Activated naive CD4-positive, alpha-beta T cell treated with anti-CD3 and anti-CD28 coated beads, Interleukin-2, amount 50 U/mL, for 72 hours (primary cell): ENCODE results near the gene FAM20A. TPM values are rescaled to one million over a fixed set of nuclear protein-coding genes. Genes with fewer than 3 reads are reported as not detected.

Source experiments
- ATAC-seq, 2 donors: fragments of 150-1000 bp; cut with Tn5 transposase; 2 replicates each; pipeline ENCODE4 v1.10.0; 2021; ENCODE audit warnings: mild to moderate bottlenecking in 2 of 2, moderate library complexity in 2 of 2
- DNase-seq, 2 donors: peaks; one replicate each; pipeline ENCODE4 v3.0.0; 2021 to 2022; ENCODE audit warnings: low spot score in 2 of 2
- H3K27ac Mint-ChIP-seq, 2 donors: one replicate each; pipeline ENCODE4 v1.8.0; 2022; ENCODE audit warnings: mild to moderate bottlenecking in 2 of 2, mixed read lengths in 2 of 2
- H3K36me3 Mint-ChIP-seq, 2 donors: one replicate each; pipeline ENCODE4 v1.8.0; 2022; ENCODE audit warnings: mixed read lengths in 2 of 2
- H3K9me3 Mint-ChIP-seq, 2 donors: one replicate each; pipeline ENCODE4 v1.8.0; 2022; ENCODE audit warnings: mixed read lengths in 2 of 2
- total RNA-seq, 2 donors: library from RNA; stranded (reverse); gene quantifications; one replicate each; pipeline ENCODE4 v1.2.3, GENCODE V29; 2022

The FAM20A gene
- not detected for total RNA-seq

DNA sequence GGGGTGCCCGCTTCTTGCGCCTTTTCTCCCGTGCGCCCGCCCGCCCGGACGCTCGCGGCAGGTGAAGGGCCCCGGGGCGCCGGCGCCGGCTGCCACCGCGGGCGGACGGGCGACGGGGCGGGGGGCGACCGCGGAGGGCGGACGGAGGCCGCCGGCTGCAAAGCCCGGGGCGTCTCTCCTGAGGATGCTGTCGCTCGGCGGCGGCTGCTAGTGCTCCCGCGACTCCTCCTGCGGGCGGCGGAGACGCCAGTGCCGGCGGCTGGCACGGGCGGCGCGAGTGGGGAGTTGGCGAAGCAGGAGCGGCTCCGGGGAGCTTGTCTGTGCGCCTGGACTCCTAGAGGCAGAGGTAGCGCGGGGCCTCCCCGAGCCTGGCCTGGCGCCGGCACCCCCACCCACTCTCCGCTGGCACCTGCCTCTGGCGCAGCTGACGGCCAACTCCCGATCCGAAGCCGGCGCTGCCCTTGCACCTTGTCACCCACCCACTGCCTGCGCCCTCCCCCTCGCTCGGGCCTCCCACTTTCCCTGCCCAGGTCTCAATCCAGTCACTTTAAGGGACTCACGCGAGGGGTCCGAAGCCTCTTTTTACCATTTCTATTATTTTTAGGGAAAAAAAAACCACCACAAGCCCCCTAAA is at the start of gene FAM20A:
FAM20A (minus strand) TSS at position 437 of the 634 bp plus-strand sequence. CDS start 701 bp downstream, outside the sequence.
- peak in 1 of 2 donors; percentile 19 for DNase-seq
- ATAC-seq, result peak in 1 of 2 donors; percentile 46

DNA sequence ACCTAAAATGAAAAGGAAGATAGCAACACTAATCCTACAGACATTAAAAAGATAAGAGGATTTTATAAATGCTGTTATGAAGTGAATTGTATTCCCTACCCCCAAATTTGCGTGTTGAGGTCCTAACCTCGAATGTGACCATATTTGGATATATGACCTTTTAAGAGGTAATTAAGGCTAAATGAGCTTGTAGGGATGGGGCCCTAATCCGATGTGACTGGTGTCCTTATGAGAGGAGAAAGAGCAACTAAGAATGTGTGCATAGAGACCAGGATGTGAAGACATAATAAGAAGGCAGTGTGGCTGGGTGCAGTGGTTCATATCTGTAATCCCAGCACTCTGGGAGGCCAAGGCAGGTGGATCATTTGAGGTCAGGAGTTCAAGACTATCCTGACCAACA is 48.2 kb upstream of the FAM20A start:
- DNase-seq, result no peak
- H3K9me3 Mint-ChIP-seq, result peaks cover 5 to 9% of the 10 kb centered on the region in 2 donors
- ATAC-seq, result no peak
- H3K36me3 Mint-ChIP-seq, result peaks cover 0 to 5% of the 10 kb centered on the region in 2 donors
- no peak overlapping the region for H3K27ac Mint-ChIP-seq

More for the DNA sequence above, at the start of gene FAM20A:
- Mint-ChIP-seq H3K27ac (no peak within 1 kb of the TSS), H3K9me3 (no peaks in the 10 kb centered on the region), H3K36me3 (peaks cover 0 to 13% of the 10 kb centered on the region in 2 donors)

DNA sequence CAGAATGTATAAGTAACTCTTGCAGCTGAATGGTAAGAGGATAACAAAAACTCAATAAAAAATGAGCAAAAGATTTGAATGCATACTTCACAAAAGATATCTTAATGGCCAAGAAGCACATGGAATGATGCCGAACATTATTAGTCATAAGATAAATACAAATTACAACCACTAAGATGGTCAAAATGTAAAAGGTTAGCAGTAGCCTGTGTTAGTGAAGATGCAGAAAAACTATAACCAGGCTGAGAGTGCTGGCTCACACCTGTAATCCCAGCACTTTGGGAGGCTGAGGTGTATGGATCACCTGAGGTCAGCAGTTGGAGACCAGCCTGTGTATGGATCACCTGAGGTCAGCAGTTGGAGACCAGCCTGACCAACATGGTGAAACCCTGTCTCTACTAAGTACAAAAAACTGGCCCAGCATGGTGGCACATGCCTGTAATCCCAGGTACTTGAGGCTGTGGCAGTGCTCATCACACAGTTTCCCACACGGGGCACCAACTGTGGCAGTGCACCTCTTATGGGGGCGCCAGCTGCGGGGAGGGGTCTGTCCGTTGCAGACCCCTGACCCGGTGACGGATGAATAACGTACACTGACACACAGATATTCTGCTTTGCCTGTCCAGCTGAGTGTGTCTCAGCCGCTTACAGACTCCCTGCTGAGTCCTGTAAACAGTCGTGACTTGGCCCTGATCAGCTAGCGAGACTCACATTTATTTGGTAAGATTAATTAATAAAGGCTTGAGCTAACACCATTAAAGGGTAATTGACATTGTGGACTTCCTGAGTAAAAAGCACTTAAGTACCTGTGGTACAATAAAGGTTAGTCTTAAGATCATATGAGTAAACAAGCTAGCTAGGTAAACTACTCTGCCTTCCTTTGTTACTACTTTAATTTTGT is 45.7 kb upstream of the FAM20A start:
- peaks cover 5 to 9% of the 10 kb centered on the region in 2 donors for H3K9me3 Mint-ChIP-seq
- H3K27ac Mint-ChIP-seq, result no peak overlapping the region
- no peak for ATAC-seq
- peaks cover 0 to 5% of the 10 kb centered on the region in 2 donors for H3K36me3 Mint-ChIP-seq
- DNase-seq, result no peak

GRCh38 chr17:68642118-68642412 is 40.9 kb upstream of the FAM20A start:
- Mint-ChIP-seq H3K27ac (no peak overlapping the region), H3K9me3 (peaks cover 3 to 5% of the 10 kb centered on the region in 2 donors), H3K36me3 (no peaks in the 10 kb centered on the region)
- ATAC-seq (no peak), DNase-seq (no peak)

DNA sequence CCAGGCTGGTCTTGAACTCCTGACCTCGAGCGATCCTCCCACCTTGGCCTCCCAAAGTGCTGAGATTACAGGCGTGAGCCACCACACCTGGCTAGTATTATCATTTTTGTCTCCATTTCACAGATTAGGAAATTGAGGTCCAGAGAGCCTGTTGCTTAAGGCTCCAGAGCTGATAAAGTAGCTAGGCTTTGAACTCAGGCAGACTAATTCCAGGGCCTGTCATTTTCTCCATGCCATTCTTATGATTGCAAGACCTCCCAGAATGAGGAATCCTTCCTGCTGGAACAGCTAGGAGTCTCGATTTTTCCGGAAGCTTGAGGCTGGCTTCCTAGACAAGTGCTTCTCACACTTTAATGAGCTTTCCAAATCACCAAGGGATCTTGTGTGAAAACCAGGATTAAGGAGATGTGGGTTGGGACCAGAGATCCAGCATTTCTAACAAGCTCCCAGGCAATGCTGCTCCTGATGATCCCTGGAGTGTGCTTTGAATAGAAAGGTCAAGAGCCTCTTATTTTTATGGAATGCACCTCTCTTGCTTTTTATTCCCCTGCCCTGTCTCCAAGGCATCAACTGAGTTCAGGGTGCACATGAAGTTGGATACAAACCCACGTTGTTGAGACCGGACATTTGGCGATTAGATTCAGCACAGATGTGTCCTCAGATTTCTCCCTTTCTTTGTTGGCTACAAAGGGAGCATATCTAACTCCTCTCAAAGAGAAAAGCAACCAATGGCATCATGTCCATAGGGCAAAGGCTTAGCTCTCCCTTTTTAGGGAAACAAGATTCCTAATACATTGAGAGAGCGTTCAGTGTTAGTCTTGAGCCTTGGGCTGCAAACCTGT is 40.3 kb upstream of the FAM20A start:
- ATAC-seq (no peak), DNase-seq (no peak)
- peaks cover 3 to 5% of the 10 kb centered on the region in 2 donors for H3K9me3 Mint-ChIP-seq
- no peak overlapping the region for H3K27ac Mint-ChIP-seq
- no peaks in the 10 kb centered on the region for H3K36me3 Mint-ChIP-seq

- Mint-ChIP-seq H3K9me3 (peaks cover 3 to 5% of the 10 kb centered on the region in 2 donors), H3K27ac (no peak overlapping the region)
- no peak for ATAC-seq
Measured at GRCh38 chr17:68640242-68640989, 39.2 kb upstream of the FAM20A start.

DNA sequence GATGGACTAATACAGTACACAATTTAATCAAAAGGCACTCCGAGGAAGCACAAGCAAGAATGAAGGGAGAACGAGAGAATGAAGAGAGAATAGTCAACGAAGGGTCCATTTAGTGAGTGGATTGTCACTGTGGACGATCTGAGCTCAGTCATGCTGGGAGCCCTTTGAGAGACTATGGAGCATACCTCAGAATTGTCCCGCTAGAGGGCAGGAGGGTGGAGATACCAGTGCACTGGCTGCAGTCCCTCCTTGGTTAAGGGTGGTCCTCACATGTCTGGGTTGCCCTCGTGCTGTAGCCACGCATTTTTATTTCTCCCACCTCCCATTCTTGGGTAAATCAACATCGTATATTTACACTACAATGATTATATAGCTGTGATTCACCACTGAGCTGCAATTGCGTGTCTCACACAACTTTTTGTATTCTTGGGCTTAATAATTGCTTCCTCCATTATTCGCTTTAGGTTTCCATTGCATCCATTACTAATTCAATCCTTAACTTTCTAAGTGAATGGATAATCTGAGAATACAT is 33.2 kb upstream of the FAM20A start:
- H3K27ac Mint-ChIP-seq, result no peak overlapping the region
- no peaks in the 10 kb centered on the region for H3K36me3 Mint-ChIP-seq
- ATAC-seq (no peak), DNase-seq (no peak)
- H3K9me3 Mint-ChIP-seq, result peaks cover 3 to 5% of the 10 kb centered on the region in 2 donors

More at GRCh38 chr17:68640242-68640989, 39.2 kb upstream of the FAM20A start:
- no peaks in the 10 kb centered on the region for H3K36me3 Mint-ChIP-seq
- no peak for DNase-seq

DNA sequence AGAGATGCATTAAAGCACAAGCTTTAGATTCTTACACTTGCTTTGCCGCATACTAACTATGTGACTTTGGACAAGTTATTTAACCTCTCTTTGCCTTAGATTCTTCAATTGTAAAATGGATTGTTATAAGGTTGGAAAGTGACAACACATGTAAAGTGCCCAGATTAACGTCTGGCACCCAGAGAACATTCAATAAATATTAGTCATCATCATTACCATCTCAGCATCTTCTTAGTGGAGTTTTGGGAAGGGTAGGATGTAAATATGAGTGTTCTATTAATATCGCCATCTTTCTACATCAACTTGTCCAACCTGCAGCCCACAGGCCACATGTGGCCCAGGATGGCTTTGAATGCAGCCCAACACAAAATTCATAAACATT is 27.4 kb upstream of the FAM20A start:
- no peak for DNase-seq

GRCh38 chr17:68627956-68628575 is 26.9 kb upstream of the FAM20A start:
- no peak overlapping the region for H3K27ac Mint-ChIP-seq
- ATAC-seq, result no peak
- no peak for DNase-seq
- H3K9me3 Mint-ChIP-seq, result no peaks in the 10 kb centered on the region
- H3K36me3 Mint-ChIP-seq, result no peaks in the 10 kb centered on the region

More for the DNA sequence above, 27.4 kb upstream of the FAM20A start:
- H3K36me3 Mint-ChIP-seq, result no peaks in the 10 kb centered on the region
- no peaks in the 10 kb centered on the region for H3K9me3 Mint-ChIP-seq
- H3K27ac Mint-ChIP-seq, result no peak overlapping the region
- ATAC-seq, result no peak

GRCh38 chr17:68624381-68624780 is 23.2 kb upstream of the FAM20A start:
- DNase-seq (no peak), ATAC-seq (no peak)
- no peaks in the 10 kb centered on the region for H3K36me3 Mint-ChIP-seq
- peaks cover 5 to 7% of the 10 kb centered on the region in 2 donors for H3K9me3 Mint-ChIP-seq
- H3K27ac Mint-ChIP-seq, result no peak overlapping the region

DNA sequence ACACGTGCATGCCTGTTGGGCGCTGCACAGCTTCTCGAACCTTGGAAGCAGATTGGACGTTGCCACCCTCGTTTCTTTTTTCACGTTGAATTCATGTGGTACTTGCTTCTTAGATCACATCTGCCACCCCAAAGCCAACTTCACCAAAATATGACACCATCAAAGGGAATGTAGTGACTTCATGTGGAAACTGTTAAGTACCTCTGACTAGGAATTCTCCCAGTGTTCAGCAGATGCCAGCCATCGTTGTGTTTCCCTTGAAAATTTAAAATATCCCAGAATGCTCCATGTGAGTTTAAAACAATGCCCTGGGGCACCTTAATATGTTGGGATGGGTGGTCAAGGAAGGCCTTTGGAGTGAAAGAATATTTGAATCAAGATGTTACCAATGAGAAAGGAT is 22.6 kb upstream of the FAM20A start:
- ATAC-seq (no peak), DNase-seq (no peak)
- Mint-ChIP-seq H3K36me3 (no peaks in the 10 kb centered on the region), H3K9me3 (peaks cover 5 to 7% of the 10 kb centered on the region in 2 donors), H3K27ac (no peak overlapping the region)

DNA sequence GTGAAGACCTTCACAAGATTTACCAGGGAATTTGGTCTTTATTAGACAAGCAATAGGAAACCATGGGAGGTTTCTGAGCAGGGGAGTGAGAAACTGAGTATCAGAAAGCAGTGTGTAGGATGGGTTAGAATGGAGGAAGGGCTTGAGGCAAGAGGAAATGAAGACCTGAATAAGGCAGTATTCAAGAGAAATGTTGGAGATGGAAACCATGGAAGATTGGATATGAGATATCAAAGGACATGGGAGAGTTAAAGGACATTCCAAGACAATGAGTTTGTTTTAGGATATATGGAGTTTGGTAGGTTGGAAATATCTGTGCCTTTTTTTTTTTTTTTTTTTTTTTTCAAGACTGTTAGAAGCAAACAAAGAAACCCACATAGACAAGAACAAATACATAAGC is 21.3 kb upstream of the FAM20A start:
- no peak for ATAC-seq
- H3K36me3 Mint-ChIP-seq, result no peaks in the 10 kb centered on the region
- no peak overlapping the region for H3K27ac Mint-ChIP-seq

DNA sequence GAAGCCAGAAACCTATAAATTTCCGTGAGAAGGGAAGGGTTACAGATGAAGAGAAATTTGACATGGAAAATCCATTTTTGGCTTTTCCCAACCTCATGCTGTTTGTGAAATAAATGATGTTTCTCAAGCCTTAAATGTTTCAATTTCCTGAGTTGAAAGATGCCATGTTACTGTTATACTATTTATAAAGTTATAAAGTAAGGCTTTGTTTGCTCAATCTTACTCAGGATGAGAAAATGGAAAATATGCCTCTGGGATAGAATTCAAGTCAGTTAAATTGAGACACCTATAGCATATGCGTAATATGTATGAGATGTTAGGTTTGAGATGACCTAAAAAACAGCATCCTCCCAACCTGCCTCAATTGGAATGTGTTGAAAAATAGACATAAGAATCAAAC is 19.9 kb upstream of the FAM20A start:
- DNase-seq (no peak), ATAC-seq (no peak)
- no peak overlapping the region for H3K27ac Mint-ChIP-seq
- H3K36me3 Mint-ChIP-seq, result no peaks in the 10 kb centered on the region
- peaks cover 5 to 7% of the 10 kb centered on the region in 2 donors for H3K9me3 Mint-ChIP-seq

More for the DNA sequence above, 21.3 kb upstream of the FAM20A start:
- peaks cover 5 to 7% of the 10 kb centered on the region in 2 donors for H3K9me3 Mint-ChIP-seq
- DNase-seq, result no peak

DNA sequence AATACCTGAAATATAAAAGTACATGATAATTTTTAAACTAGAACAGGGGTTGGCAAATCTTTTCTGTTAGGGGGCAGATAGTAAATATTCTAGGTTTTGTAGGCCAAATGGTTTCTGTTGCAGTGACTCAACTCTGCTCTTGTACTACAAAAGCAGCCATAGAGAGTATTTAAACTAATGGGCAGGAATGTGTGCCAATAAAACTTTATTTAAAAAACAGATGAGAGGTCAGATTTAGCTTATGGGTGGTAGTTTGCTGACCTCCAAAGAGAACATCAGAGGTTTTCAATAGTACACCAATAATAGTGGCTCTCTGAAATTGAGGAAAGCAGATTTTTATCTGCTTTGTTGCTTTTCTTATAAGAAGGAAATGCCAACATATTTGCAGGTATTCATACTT is 15.2 kb upstream of the FAM20A start:
- H3K27ac Mint-ChIP-seq, result no peak overlapping the region

DNA sequence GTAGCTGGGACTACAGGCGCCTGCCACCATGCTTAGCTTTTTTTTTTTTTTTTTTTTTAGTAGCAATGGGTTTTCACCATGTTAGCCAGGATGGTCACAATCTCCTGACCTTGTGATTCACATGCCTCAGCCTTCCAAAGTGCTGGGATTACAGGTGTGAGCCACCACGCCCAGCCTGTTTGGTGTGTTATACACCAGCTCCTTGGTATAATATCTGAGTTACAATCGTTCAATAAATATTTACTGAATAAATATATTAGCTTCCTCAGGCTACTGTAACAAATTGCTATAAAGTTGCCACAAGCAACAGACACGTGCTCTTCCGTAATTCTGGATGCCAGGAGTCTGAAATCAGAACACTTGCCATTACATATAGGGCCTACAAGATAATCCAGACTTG is 13.6 kb upstream of the FAM20A start:
- ATAC-seq, result no peak
- DNase-seq, result no peak
- no peaks in the 10 kb centered on the region for H3K36me3 Mint-ChIP-seq
- H3K9me3 Mint-ChIP-seq, result peaks cover under 1% of the 10 kb centered on the region in 2 donors
- H3K27ac Mint-ChIP-seq, result no peak overlapping the region

More for the DNA sequence above, 15.2 kb upstream of the FAM20A start:
- DNase-seq, result no peak
- Mint-ChIP-seq H3K36me3 (no peaks in the 10 kb centered on the region), H3K9me3 (peaks cover 5 to 7% of the 10 kb centered on the region in 2 donors)
- no peak for ATAC-seq
